SK-N-SH (cell line): ENCODE measurements around the gene TRIM49D1. TPM values are rescaled to one million over a fixed set of nuclear protein-coding genes. Genes with fewer than 3 reads are reported as not detected.
"Not testable (repeated sequence)": the region's sequence is repeated elsewhere in the genome, so short reads cannot be mapped to it uniquely, and the experiment has no call there.

ENCODE experiments used
- CTCF ChIA-PET: fragments of 300-600, 350-600 bp; formaldehyde crosslinking; extraction: SDS; loops from one replicate; lab custom pipeline; 2021; lab: Yijun Ruan, JAX
- POLR2A ChIA-PET: fragments of 350-600 bp; sonication (Branson Sonifier 250); formaldehyde crosslinking; extraction: SDS; loops from one replicate; lab custom pipeline; 2020; ENCODE audit warnings: antibody characterized with exemption, inconsistent platforms; lab: Yijun Ruan, JAX
- DNase-seq: peaks from one replicate; pipeline ENCODE4 v3.0.0; 2012
- H2AFZ ChIP-seq: fragments of 200-600 bp; sonication (generic); 2 replicates; pipeline ENCODE4 v1.8.1; 2016; ENCODE audit warnings: antibody characterized with exemption, mild to moderate bottlenecking, low read depth
- H3F3A ChIP-seq: fragments of 200-600 bp; sonication (generic); replicated peaks from 2 replicates; pipeline ENCODE3; 2016; ENCODE audit warnings: antibody characterized with exemption, mild to moderate bottlenecking; ENCODE audit not compliant: insufficient read depth
- H3K27ac ChIP-seq, 2 experiments: fragments of 200-500 bp in 1 of 2; fragments of 200-600 bp in 1 of 2; sonication (Bioruptor generic) in 1 of 2; sonication (generic), shearing (Covaris generic) in 1 of 2; 2 replicates each; pipeline versions ENCODE4 v1.5.1 to v1.6.1; 2014 to 2016; ENCODE audit warnings: low read depth in 2 of 2, inconsistent platforms in 1 of 2, low read length in 1 of 2, mild to moderate bottlenecking in 1 of 2, mixed read lengths in 1 of 2
- H3K27me3 ChIP-seq: fragments of 200-600 bp; sonication (generic), shearing (Covaris generic); 2 replicates; pipeline ENCODE4 v1.6.1; 2016; ENCODE audit warnings: mixed run types; ENCODE audit not compliant: insufficient read depth
- H3K36me3 ChIP-seq, 2 experiments: fragments of 200-500 bp in 1 of 2; fragments of 200-600 bp in 1 of 2; sonication (Bioruptor generic) in 1 of 2; sonication (generic) in 1 of 2; replicated peaks in 1 of 2; 2 replicates each; pipeline versions ENCODE3 to v1.5.1; 2014 to 2016; ENCODE audit warnings: low read length in 1 of 2, mild to moderate bottlenecking in 1 of 2; ENCODE audit not compliant: insufficient read depth in 2 of 2, control insufficient read depth in 1 of 2
- H3K4me1 ChIP-seq, 2 experiments: fragments of 200-500 bp in 1 of 2; fragments of 200-600 bp in 1 of 2; sonication (Bioruptor generic) in 1 of 2; sonication (generic), shearing (Covaris generic) in 1 of 2; 2 replicates each; pipeline versions ENCODE4 v1.5.1 to v1.6.1; 2014 to 2016; ENCODE audit warnings: low read depth in 1 of 2, low read length in 1 of 2, mixed run types in 1 of 2; ENCODE audit not compliant: insufficient read depth in 2 of 2, control insufficient read depth in 1 of 2
- H3K4me2 ChIP-seq: fragments of 200-600 bp; sonication (generic), shearing (Covaris generic); 2 replicates; pipeline ENCODE4 v1.6.1; 2017; ENCODE audit warnings: mixed run types
- H3K4me3 ChIP-seq, 2 experiments: fragments of 200-500 bp in 1 of 2; fragments of 200-600 bp in 1 of 2; sonication (Bioruptor generic) in 1 of 2; sonication (generic), shearing (Covaris generic) in 1 of 2; 2 replicates each; pipeline versions ENCODE4 v1.5.1 to v1.8.1; 2014 to 2016; ENCODE audit warnings: low read depth in 2 of 2, inconsistent platforms in 1 of 2, low read length in 1 of 2, mild to moderate bottlenecking in 1 of 2, mixed read lengths in 1 of 2, moderate library complexity in 1 of 2
- H3K79me2 ChIP-seq: fragments of 200-600 bp; sonication (generic); 2 replicates; pipeline ENCODE4 v1.8.1; 2017; ENCODE audit warnings: mild to moderate bottlenecking; ENCODE audit not compliant: insufficient read depth
- H3K9ac ChIP-seq: fragments of 200-600 bp; sonication (generic); 2 replicates; pipeline ENCODE4 v1.6.1; 2017; ENCODE audit warnings: mixed run types
- H3K9me2 ChIP-seq: fragments of 200-600 bp; sonication (generic); 2 replicates; pipeline ENCODE4 v1.6.1; 2017; ENCODE audit warnings: mixed run types
- H3K9me3 ChIP-seq: fragments of 200-600 bp; sonication (generic); 2 replicates; pipeline ENCODE4 v1.6.1; 2017; ENCODE audit warnings: mixed run types, mild to moderate bottlenecking, moderate library complexity
- H4K20me1 ChIP-seq: fragments of 200-600 bp; sonication (generic); 2 replicates; pipeline ENCODE4 v1.6.1; 2017; ENCODE audit warnings: mild to moderate bottlenecking, mixed run types; ENCODE audit not compliant: insufficient read depth
- CHD2 ChIP-seq: fragments of 150-350 bp; IDR thresholded peaks from 2 replicates; pipeline ENCODE4 v1.6.1; 2018; ENCODE audit warnings: low read length; ENCODE audit not compliant: partially characterized antibody
- EZH2phosphoT487 ChIP-seq: fragments of 200-600 bp; sonication (generic); IDR thresholded peaks from 2 replicates; pipeline ENCODE4 v1.6.1; 2017; ENCODE audit warnings: low read depth, mixed run types, mild to moderate bottlenecking, antibody characterized with exemption, moderate library complexity, borderline replicate concordance
- FOXJ3 ChIP-seq: sonication (generic); formaldehyde crosslinking; IDR thresholded peaks from 2 replicates; pipeline ENCODE4 v1.5.1; 2020; ENCODE audit warnings: mild to moderate bottlenecking, missing genetic modification reagents
- GATA2 ChIP-seq: sonication (generic); formaldehyde crosslinking; IDR thresholded peaks from 2 replicates; pipeline ENCODE4 v1.5.0; 2020; ENCODE audit warnings: mild to moderate bottlenecking, missing genetic modification reagents
- IRF3 ChIP-seq: fragments of 150-350 bp; IDR thresholded peaks from 2 replicates; pipeline ENCODE4 v1.6.1; 2016; ENCODE audit warnings: mild to moderate bottlenecking, low read depth, low read length
- POLR2AphosphoS5 ChIP-seq: IDR thresholded peaks from 2 replicates; pipeline ENCODE4 v1.6.1; 2012; ENCODE audit warnings: low read depth, low read length
- RFX5 ChIP-seq: IDR thresholded peaks from 2 replicates; pipeline ENCODE4 v1.6.1; 2012; ENCODE audit warnings: mild to moderate bottlenecking, improper control_type of control experiment, low read length
- RXRA ChIP-seq: IDR thresholded peaks from 2 replicates; pipeline ENCODE4 v1.4.0; 2012; ENCODE audit warnings: low read depth, mild to moderate bottlenecking, borderline replicate concordance
- TAF1 ChIP-seq: IDR thresholded peaks from 2 replicates; pipeline ENCODE4 v1.6.1; 2012; ENCODE audit warnings: low read depth, mild to moderate bottlenecking, low read length, moderate library complexity, borderline replicate concordance
- TEAD4 ChIP-seq: IDR thresholded peaks from 2 replicates; pipeline ENCODE4 v1.4.0; 2012; ENCODE audit warnings: mild to moderate bottlenecking, borderline replicate concordance; ENCODE audit not compliant: insufficient read depth
- ZBTB33 ChIP-seq: IDR thresholded peaks from 2 replicates; pipeline ENCODE4 v1.4.0; 2012; ENCODE audit warnings: low read depth, borderline replicate concordance
- WGBS: methylation state at CpG from one replicate; pipeline ENCODE4 v1.1.6; 2017; ENCODE audit warnings: low lambda C conversion rate; 5-methylcytosine and 5-hydroxymethylcytosine counted together
- polyA plus RNA-seq, 3 experiments: library from polyadenylated mRNA; depleted of rRNA; stranded (reverse); fragments of >200 nt; gene quantifications; 2 replicates each; pipeline ENCODE4 v1.2.3, GENCODE V29; 2012

The TRIM49D1 gene
- not detected in 2 replicates for polyA plus RNA-seq (2012; rRNA removed)
- 0.01 TPM in 1 of 2 replicates, not detected in the other for polyA plus RNA-seq (2012; cell fraction: cytosol; rRNA removed)
- polyA plus RNA-seq (2012; cell fraction: nucleus; rRNA removed): 0.05 TPM in 1 of 2 replicates, not detected in the other

- no peaks in the 10 kb centered on the region for H3K9me2 ChIP-seq
- no peaks in the 10 kb centered on the region for H3K9me3 ChIP-seq
- no peaks in the 10 kb centered on the region for H3F3A ChIP-seq
- no peaks in the 10 kb centered on the region for H3K4me1 ChIP-seq
- DNase-seq: no peak
- H2AFZ ChIP-seq: no peak within 1 kb of the TSS
- H4K20me1 ChIP-seq: no peaks in the 10 kb centered on the region
- ChIA-PET POLR2A (no interaction called here), CTCF (no interaction called here)
- H3K27me3 ChIP-seq: no peaks in the 10 kb centered on the region
- no peak within 1 kb of the TSS for H3K4me3 ChIP-seq
- H3K4me2 ChIP-seq: no peak within 1 kb of the TSS
- no peak within 1 kb of the TSS for H3K27ac ChIP-seq
- H3K79me2 ChIP-seq: no peaks in the 10 kb centered on the region
- H3K36me3 ChIP-seq: no peaks in the 10 kb centered on the region
- 9% methylated on average over 3 of the region's 3 CpGs for WGBS
- H3K9ac ChIP-seq: no peak within 1 kb of the TSS
- TF ChIP-seq FOXJ3: no peak
- TF ChIP-seq ZBTB33: no peak
- TF ChIP-seq IRF3: no peak
- TF ChIP-seq POLR2AphosphoS5: no peak
- TF ChIP-seq EZH2phosphoT487: no peak
- TF ChIP-seq RFX5: no peak
- no peak for TF ChIP-seq TAF1
- TF ChIP-seq TEAD4: no peak
- TF ChIP-seq RXRA: no peak
- no peak for TF ChIP-seq GATA2
- TF ChIP-seq CHD2: no peak
Measured at GRCh38 chr11:89922195-89922660, at the start of gene TRIM49D1. TSS of gene TRIM49D1 (minus strand) at chr11:89922245. CDS start at chr11:89917710, 4,535 bp downstream.

GRCh38 chr11:89965737-89966136 lies 43.7 kb upstream of the TRIM49D1 start, which contains the start of gene TRIM64:
TSS of gene TRIM64 (plus strand) at chr11:89966037. CDS start at chr11:89968504, 2,467 bp downstream.
- CTCF ChIA-PET, H3K9me2 ChIP-seq, H3K27ac ChIP-seq, H3F3A ChIP-seq, H3K9me3 ChIP-seq, H3K27me3 ChIP-seq, H3K4me2 ChIP-seq, POLR2A ChIA-PET, H3K4me3 ChIP-seq, H3K36me3 ChIP-seq, DNase-seq, H4K20me1 ChIP-seq, H3K79me2 ChIP-seq, H2AFZ ChIP-seq, H3K4me1 ChIP-seq, H3K9ac ChIP-seq: not testable (repeated sequence)
- 100% methylated on average over 2 of the region's 4 CpGs for WGBS

GRCh38 chr11:89960833-89961232 lies 38.8 kb upstream of the TRIM49D1 start:
- H3K9me3 ChIP-seq, H3K79me2 ChIP-seq, H3K36me3 ChIP-seq, H3K4me2 ChIP-seq, H4K20me1 ChIP-seq, H2AFZ ChIP-seq, H3K9me2 ChIP-seq, DNase-seq, H3F3A ChIP-seq, H3K27me3 ChIP-seq, H3K27ac ChIP-seq, H3K9ac ChIP-seq, CTCF ChIA-PET, POLR2A ChIA-PET, H3K4me1 ChIP-seq, H3K4me3 ChIP-seq: not testable (repeated sequence)
- 39% methylated on average over 6 of the region's 6 CpGs for WGBS

- H3K36me3 ChIP-seq, H3K27ac ChIP-seq, H3K27me3 ChIP-seq, H3F3A ChIP-seq, H3K4me3 ChIP-seq, H2AFZ ChIP-seq, H3K9ac ChIP-seq, H3K9me3 ChIP-seq, DNase-seq, H4K20me1 ChIP-seq, H3K4me1 ChIP-seq, H3K79me2 ChIP-seq, CTCF ChIA-PET, H3K4me2 ChIP-seq, H3K9me2 ChIP-seq, POLR2A ChIA-PET: not testable (repeated sequence)
- 14% methylated on average over 2 of the region's 6 CpGs for WGBS
Measured at GRCh38 chr11:89923764-89924163, 1.7 kb upstream of the TRIM49D1 start, which contains the start of gene TRIM49D2. TSS of gene TRIM49D2 (plus strand) at chr11:89924064. CDS start at chr11:89926762, 2,698 bp downstream.
